GM21737 (cell line): ENCODE results near the gene DTX1.

ENCODE experiments used
- ATAC-seq: cut with Tn5 transposase; IDR thresholded peaks from one replicate; pipeline ENCODE4 v1.9.1; 2021; ENCODE audit warnings: mild to moderate bottlenecking, moderate library complexity; ENCODE audit not compliant: unreplicated experiment

Gene DTX1

GRCh38 chr12:113056631-113057488, at the start of gene DTX1:
Gene DTX1, plus strand, starts transcription at chr12:113056730. Its CDS starts 1,463 bp downstream, at chr12:113058193.
- ATAC-seq, result no peak

- ATAC-seq, result no peak
Observed at GRCh38 chr12:113007166-113007565, 49.4 kb upstream of the DTX1 start.

DNA sequence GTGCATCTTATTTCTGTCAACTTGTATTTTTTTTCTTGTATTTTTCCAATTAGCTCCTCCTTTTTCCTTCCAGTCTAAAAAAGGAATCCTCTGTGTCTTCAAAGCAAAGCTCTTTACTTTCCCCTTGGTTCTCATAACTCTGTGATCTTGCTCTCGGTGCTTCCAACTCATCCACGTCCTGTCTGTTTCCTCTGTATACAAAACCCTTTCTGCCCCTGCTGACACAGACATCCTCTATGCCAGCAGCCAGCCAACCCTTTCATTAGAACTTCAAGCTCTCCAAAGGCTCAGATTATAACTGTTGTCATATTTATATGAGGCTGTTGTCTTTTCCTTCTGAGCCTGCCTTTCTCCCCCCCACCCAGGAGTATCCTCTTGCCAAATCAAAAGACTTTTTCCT, 45.8 kb upstream of the DTX1 start:
- no peak for ATAC-seq

DNA sequence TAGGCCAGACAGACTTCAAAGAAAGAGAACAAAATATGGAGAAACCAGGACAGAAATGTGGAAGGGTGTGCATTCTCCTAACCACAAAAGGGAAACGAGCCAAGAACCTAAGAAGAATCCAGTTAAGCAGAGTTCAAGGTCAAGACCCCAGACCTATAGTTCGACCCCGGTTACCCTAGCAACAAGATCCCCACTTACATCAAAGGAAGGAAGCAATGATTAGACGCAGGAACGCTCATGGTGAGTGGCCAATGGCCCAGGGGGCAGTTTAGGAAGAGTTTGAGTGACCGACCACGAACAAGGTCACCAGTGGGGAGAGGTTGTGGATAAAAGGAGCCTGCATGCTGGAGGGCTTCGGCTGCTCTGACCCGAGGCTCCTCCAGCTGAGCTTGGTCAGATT, 42.0 kb upstream of the DTX1 start:
- ATAC-seq, result no peak

DNA sequence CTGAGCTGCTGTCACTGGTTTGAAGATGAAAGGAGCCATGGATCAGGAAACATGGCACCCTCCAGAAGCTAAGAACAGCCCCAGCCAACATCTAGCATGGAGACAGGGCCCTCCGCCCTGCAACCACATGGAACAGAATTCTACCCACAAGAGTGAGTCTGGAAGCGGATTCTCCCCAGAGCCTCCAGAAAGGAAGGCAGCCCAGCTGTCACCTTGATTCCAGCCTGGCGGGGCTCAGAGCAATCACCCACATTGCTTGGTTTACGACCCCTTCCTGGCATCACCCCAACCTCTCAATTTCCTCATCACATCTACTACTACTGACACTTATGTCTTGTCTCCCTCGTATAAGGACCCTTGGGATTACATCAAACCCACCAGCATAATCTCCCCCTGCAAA, 39.7 kb upstream of the DTX1 start:
- no peak for ATAC-seq

- ATAC-seq, result no peak
Observed at GRCh38 chr12:113019025-113019424, 37.5 kb upstream of the DTX1 start.

- ATAC-seq, result no peak
Observed at GRCh38 chr12:113021500-113021899, 35.0 kb upstream of the DTX1 start.

DNA sequence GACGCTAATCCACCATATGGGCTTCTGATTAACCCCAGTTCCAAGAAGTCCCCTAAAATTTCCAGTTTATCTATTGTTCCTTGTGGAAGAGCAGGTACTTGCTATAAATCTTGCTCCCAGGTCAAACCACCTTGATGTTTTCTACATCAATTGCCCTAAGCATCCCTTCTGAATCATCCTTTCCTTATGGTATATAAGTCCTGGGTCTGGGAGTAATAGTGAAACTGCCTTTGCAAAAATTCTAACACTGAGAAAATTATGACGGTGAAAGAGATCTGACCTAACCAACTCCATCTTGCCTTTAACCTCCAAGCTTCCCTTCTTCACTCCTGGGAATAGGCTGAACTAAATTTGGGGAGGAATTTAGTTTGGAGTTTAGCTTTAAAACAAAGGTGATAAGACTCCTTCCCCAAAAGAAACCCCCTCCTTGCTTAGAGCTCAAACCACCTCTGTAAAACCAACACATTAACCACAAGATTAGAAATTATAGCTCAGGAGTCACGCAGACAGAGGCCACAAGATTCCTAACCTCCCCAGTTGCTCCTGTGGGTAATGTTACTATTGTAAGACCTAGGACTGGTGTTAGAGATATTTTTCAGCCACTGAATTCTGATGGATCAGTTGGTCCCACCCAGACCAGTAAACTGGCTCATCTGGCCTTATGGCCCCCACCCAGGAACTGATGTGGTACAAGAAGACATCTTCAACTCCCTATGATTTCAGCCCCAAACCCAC, 33.8 kb upstream of the DTX1 start:
- ATAC-seq, result no peak

DNA sequence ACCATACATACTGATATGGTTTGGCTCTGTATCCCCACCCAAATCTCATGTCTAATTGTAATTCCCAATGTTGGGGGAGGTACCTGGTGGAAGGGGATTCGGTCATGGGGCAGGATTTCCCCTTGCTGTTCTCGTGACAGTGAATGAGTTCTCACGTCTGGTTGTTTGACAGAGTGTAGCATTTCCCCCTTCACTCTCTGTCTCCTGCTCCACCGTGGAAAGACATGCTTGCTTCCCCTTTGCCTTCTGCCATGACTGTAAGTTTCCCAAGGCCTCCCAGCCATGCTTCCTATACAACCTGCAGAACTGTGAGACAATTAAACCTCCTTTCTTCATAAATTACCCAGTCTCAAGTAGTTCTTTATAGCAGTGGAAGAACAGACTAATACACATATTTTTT, 28.8 kb upstream of the DTX1 start:
- ATAC-seq, result no peak

GRCh38 chr12:113030875-113031525, 25.5 kb upstream of the DTX1 start:
- ATAC-seq, result no peak

GRCh38 chr12:113039911-113040445, 16.6 kb upstream of the DTX1 start:
- ATAC-seq, result no peak

GRCh38 chr12:113040722-113041171, 15.8 kb upstream of the DTX1 start:
- ATAC-seq, result no peak

- ATAC-seq, result no peak
Observed at GRCh38 chr12:113041560-113041959, 15.0 kb upstream of the DTX1 start.

DNA sequence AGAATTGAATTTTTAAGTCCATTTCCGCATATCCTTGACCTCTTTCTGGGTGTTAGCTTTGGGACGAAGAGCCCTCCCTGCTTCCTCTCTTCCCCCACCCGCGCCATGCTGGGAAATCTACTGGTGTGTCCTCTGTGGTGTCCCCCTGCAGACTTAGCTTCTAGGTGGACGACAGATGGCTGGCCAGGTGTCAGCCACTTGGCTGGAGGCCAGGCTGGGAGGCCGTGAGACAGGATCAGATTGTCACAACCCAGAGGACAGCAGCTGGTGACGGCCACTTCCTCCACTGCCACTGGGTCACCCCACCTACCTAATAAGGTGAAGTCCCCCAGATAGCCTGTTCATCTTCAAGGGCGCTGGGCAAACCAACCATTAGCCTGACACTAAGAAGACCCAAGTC, 13.3 kb upstream of the DTX1 start:
- ATAC-seq, result no peak

DNA sequence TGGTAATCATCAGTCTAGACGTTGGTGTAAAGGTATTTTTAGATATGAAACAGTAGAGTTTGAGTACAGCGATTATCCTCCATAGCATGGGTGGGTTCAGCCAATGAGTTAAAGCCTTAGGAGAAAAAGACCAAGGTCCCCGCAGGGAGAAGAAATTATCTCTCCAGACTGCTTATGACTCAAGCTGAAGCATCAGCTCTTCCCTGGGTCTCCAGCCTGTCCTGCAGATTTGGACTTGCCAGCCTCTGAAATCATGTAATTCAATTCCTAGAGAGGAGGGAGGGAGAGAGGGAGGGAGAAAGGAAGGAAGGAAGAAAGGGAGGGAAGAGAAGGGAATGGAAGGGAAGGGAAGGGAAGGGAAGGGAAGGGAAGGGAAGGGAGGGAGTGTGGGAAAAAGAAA, 12.0 kb upstream of the DTX1 start:
- ATAC-seq, result no peak

DNA sequence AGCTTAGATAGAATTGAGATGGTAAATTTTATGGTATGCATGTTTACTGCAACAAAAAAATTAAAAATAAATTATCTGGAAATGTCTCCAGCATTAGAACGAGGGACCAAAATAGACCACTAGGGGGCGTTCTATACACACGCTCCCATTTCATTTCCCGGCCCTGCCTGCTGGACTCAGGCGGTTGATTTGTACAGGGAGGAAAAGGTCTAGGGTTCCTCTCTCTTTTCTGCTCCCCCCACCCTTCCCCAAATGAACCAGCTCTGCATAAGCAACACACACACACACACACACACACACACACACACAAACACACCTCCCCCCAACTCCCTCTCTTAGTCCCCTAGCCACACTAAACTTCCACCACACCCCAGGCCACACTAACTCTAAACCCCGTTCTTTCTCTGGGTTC, 7.8 kb upstream of the DTX1 start:
- no peak for ATAC-seq

DNA sequence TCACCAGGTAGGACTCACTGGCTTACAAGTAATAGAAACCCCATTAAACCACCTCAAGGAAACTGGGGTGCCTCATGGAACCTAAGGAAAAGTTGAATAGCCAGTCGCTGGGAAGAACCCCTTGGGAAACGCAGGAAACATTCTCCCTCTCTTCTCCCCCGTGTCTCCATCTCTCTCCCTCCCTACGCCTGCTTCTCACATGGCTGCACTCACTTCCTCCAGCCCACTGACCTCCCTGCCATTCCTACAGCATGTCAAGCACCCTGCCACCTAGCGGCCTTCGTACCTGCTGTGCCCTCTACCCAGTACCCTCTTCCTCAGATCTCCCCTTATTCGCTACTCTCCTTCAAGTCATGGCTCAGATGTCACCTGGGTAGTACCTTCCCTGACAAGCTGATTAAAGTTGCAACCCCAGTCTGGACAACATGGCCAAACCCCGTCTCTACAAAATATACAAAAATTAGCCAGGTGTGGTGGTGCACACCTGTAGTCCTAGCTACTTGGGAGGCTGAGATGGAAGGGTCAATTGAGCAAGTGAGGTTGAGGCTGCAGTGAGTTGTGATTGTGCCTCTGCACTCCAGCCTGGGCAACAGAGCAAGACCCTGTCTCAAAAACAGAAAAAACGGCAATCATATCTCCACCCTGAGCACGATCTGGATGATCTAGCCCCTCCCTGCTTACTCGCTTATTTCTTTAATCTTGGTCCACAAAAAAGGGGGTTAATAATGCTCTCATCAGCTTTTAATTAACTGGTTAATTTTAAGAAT, 6.4 kb upstream of the DTX1 start:
- ATAC-seq, result no peak

DNA sequence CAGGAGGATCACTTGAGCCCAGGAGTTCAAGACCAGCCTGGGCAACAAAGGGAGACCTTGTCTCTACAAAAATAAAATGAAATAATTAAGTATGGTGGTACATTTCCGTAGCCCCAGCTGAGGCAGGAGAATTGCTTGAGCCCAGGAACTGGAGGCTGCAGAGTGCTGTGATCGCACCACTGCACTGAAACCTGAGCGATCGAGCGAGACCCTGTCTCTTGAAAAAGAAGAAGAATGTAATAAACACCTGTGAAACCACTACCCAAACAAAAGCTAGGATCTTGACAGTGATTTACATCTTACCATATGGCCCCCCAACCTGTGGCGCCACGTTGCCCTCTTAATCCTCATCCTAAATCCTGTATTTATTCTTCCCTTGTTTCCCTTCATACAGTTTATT, 5.7 kb upstream of the DTX1 start:
- ATAC-seq, result no peak

DNA sequence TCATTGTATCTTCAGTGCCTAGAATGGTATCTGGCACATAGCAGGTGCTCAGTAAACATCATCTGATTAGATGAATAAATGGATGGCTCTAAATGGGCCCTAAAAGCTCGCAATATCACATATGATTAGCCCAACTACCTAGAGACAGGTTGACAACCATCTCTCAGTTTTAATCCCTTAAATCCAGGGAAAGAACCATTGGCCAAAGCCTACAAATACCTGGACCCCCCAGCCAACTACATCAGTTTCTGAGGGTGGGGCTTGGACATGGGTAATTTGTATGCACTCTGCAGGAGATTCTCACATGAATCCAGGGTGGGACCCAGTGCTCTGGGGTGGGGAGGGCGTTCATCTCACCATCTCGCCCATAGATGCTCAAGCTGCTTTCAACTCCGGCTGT, 4.8 kb upstream of the DTX1 start:
- no peak for ATAC-seq

DNA sequence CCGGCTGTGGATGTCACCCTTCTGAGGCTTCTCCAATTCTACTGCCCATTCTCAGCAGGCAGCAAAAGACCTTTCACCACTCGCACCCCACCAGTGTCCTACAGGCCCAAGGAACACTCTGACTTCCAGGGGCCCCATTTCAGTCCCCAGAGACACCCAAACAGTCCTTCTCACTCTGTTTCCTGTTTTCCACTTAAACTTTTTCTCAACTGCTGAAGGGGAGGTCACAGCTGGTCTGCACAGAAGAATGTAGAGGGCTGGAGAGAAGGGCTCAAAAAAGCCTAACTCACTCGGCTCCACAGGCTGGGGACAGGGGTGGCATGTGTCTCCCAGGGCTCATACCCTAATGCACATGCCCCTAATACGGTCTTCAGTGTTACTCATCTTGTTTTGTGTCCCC, 4.2 kb upstream of the DTX1 start:
- ATAC-seq, result no peak
